SKM-1 (cell line): ENCODE data around the gene PDCD1.
"Not testable (repeated sequence)": the region's sequence is repeated elsewhere in the genome, so short reads cannot be mapped to it uniquely, and the experiment has no call there.

ENCODE experiments used
- DNase-seq: peaks from one replicate; lab custom pipeline; 2025; ENCODE audit not compliant: unreplicated experiment; lab: John Stamatoyannopoulos, UW

Gene PDCD1

GRCh38 chr2:241801611-241802420 is 56.9 kb downstream of the PDCD1 start:
- DNase-seq, result no peak

DNA sequence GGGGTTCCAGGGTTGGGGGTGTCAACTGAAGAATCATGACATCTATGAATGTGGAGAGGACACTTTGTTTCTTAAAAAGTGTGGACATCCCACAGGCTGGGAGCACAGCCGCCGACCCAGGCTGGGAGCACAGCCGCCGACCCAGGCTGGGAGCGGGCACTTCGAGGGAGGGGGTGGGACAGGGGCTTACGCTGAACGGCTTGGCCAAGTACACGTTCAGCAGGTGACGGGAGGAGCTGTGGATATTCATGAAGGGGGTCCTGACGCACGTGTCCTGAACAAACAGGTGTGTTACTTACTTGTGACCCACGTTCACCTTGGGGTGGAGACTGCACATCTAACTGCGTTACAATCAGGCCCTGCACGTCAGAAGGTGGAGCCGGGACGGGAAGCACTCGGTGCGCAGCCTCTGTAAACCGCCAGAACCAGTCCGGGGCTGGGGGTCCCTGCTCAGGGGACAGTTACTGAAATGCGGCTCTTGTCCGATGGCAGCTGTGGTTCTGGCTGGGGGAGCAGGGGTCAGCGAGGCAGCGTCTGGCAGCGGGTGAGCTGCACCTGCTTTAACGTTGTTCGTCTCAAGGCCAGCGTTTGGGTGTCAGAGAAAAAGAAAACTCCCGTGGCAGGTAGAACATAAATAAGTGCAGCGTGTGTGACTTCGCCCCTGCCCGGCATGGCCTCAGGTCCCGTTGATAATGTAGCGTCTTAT is 58.3 kb downstream of the PDCD1 start:
- DNase-seq, result not testable (repeated sequence)
